Activated CD4-positive, alpha-beta T cell treated with anti-CD3 and anti-CD28 coated beads, Interleukin-2, Interleukin-4, amounts not matched to agents 100 ng/mL and 50 ng/mL, durations not matched to agents 16 hours and 8 hours (primary cell): ENCODE measurements around the gene PDLIM4.

ENCODE experiments used
- DNase-seq: peaks from one replicate; pipeline ENCODE4 v3.0.0-alpha.2; 2020; ENCODE audit warnings: low spot score

Gene PDLIM4

DNA sequence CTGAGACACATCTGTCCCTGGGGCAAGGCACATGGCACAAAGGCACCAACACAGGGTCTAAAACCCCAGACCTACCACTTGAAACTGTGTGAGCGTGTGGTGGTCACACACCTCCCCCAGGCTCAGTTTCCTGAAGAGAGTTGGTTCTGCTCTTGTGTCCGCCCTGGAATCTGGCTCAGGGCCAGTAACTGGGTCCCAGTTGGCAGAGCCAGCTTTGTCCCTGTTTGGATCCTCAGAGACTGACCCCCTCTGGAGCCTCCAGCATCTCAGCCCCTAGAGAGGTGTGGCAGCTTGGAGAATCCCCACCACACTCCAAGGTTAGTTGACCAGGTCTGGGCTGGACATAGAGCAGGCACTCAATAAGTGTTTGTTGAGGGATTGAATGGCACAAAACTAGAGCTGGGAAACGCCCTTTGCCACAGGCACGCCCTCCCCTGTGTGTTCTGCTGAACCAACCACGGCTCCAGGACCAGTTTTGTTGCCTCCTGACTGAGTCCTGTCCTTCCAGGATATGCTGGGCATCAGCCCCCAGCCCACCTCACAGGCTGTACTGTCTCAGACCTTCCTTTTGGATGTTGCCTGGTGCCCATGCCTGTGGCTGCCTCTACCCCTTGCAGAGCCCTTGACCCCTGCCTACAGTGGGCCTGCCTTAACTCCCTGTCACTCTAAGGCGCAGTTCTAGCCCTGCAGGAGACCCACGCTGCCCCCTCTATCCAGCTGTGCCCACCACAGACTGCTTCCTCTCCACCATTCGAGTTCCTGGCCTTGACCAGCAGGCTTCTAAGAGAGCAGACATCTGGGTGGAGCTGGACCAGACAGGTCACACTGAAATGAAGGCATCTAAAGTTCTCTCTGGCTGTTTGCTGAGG, 3.8 kb upstream of the PDLIM4 start:
- no peak for DNase-seq

DNA sequence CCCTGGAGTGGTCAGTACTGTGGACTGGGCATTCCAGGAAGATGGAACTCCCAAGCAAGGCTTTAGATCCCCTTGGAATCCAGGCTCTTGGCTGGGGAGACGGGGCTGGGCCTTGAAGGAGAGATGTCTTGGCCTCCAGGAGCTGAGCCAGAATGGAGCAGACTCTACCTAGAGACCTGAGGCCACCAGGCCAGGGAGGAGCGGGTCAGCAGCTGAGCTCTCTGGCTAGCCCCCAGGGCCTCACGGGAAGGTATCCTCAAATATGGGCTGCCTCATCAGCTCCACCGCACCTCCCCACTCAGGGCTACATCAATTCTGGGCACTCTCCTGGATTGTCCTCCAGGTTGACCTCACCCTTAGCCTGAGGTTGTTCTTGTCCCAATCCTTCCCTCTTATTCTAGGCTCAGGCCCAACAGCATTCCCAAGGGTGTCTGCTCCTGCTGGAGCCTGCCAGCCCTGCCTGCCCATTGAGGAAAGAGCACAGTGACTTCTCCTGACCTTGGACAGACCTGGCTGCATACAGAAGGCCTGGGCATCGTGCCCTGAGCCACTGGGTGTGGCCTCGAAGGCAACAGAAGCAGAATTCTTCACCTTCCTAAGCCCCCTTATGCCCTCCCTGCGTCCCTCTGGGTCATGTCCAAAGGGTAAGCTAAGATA, 3.0 kb upstream of the PDLIM4 start:
- DNase-seq: no peak

DNA sequence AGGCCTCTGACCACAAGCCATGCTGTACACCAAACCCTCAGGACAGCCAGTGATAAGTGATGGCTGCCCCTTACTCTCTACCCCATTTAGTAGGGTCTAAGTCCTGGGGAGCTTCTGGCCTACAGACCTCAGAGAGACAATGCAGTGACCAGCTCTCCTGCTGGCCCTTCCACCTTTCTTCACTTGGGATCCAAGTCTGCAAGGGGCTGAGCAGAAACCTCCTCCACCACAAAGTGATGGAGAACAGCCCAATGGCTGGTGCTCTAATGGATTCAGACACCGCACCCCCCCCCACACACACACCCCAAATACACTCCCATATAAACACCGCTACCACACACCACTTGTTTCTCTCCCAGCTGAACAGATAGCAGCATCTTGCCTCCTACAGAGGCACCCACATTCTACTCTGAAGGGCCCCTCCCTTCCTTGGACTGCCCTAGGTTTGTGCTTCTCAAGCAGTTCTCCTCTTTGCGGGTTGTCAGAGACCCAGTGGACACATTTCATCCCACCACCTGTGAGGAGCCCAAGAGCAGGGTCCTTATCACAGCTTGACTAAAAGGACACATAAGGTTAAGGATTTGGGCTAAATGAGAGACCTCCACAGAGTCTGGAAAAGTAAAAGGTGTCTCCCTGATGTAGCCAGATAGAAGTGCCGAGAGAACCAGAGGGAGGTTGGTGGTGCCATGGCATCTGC, 1.3 kb upstream of the PDLIM4 start:
- DNase-seq: no peak

DNA sequence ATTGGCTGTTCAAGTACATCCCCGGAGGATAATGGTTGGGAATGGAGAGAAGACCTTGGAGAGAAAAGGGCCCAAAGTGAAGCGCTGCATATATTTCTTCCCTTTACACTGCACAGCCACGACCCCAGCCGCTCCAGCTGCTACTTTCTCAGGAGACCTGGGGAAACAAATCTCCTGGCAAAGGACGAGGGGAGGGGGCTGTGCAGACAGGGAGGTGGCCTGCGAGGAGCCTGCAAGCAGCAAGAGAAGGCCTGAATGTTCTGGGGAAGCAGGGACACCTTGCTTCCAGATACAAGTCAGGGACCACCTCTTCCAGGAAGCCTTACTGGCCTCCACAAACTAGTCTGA, 739 bp upstream of the PDLIM4 start:
- no peak for DNase-seq

DNA sequence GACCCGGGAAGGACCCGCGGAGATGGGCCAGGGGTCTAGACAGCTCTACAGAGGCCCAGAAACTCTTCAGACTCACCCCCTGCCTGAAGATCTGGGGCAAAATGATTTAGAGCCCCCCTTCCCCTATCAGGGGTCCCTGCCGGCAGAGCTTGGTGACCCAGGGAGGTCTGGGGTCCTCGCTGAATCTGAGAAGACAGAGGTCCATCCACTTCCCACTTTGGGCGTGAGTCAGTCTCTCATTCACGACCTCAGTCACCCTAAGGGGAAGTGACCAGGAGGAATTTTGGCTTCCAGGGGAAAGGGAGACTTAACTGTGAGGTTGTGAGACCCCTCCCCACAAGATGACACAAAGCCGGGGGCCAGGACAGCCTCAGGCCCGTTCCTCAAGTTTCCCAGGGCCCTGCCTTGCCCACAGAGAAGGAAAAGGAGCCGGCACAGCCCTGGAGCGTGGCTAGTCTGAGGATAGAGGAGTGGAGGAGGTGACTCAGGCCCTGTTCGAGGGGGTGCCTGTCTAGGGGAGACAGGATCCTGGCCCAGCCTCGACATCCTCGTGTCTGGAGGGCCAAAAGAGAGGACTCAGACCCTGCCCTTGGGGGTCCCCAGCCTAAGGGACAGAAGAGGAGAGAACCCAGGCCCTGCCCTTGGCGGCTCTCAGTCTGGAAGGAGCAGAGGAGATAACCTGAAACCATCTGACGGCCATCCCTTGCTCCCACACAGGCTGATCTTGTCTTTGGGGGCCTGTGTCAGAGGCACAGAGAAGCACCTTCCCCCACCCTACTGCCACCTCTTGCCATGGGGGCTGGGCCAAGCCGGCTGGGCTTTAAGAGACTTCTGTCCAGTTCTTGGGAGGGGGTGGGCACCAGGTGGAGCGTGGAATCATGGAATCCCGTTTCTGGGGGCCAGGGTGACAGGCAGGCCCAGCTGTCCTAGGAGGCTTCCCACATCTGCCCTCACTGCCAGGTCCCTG, 889 bp downstream of the PDLIM4 start:
- DNase-seq: no peak

DNA sequence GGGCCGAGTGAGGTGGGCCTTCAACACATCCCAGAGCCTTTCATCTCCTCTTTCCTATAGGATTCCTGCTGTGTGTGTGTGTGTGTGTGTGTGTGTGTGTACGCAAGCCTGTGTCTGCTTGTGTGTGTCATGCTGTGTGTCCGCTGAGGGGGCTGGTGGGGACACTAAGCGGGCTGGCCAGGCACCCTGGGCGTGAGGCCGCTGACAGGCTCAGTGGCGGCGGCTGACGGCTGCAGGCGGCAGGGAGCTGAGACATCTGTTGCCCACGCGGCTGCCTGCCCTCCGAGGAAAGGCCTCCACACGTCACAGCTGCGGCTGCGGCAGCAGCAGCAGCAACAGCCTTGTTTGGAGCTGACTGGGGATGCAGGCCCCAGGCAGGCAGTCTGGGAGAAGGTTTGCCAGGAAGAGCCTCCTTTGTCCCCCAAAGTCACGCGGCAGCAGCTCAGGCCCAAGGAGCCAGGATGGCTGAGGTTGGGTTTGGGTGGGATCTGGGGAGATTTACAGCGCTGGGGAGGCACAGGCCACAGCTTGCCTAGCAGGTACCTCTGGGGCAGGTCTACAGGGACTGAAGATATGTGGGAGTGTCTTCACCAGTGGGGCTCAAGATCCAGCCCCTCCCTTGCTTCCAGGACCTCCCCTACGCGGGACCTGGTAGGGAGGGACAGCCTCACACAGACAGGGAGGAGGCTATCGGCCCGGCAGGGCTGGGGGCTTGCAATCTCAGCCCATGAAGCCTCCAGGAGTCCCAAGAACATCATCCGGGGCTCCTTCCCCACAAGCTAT, 1.8 kb downstream of the PDLIM4 start:
- DNase-seq: no peak

DNA sequence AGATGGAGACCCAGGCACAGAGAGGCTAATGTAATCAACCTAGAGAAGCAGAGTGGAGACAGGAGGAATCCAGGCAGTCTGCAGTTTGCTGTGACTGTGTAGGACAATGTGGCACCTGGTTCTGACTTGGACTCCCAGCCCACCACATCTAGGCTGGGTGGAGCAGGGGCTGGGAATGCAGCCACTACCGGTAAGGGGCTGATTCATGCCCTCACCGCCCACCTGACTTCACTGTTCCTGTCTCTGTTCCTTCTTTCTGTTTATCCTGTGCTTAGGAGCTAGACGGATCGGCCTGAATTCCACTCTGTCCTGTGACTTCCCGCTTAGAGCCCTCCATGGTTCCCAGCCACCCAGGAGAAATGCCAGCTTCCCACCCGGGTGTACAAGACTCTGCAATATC, 2.6 kb downstream of the PDLIM4 start:
- no peak for DNase-seq

DNA sequence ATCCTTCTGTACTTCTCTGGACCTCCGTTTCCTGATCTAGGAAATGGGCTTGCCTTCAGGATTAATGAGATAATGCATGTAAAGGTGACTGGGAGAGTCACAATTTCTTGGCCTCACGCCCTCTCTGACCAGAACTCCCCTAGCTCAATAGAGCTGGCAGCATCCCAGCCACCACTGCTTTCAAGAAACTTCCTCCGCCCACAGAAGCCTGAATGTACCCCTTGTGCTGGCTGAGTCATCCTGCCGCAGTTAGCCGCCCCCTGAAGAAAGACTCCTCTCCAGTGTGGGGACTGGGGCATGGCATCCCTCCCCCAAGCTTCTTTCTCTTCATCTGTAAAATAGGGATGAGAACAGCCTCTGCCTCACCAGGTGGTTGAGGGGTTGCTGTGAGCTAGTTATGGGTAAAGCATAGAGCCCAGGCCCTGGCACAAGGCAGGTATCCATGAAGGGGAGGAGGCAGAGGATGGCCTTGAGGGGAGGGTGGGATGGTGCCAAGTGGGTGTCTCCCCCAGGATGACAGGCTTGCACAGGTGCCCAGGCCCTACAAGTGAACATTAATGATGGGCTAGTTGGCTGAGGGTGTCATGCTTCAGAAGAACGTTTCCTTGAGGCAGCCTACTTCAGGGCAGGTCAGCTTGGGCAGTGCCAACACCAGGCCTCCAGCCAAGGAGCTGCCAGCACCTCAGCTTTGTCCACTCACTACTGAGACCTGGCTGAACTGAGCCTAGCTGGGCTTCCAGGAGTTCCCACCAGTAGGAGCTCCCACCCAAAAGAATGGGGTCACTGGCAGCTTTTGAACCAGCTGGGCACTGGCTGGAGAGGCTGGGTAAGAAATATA, 3.4 kb downstream of the PDLIM4 start:
- DNase-seq: no peak

DNA sequence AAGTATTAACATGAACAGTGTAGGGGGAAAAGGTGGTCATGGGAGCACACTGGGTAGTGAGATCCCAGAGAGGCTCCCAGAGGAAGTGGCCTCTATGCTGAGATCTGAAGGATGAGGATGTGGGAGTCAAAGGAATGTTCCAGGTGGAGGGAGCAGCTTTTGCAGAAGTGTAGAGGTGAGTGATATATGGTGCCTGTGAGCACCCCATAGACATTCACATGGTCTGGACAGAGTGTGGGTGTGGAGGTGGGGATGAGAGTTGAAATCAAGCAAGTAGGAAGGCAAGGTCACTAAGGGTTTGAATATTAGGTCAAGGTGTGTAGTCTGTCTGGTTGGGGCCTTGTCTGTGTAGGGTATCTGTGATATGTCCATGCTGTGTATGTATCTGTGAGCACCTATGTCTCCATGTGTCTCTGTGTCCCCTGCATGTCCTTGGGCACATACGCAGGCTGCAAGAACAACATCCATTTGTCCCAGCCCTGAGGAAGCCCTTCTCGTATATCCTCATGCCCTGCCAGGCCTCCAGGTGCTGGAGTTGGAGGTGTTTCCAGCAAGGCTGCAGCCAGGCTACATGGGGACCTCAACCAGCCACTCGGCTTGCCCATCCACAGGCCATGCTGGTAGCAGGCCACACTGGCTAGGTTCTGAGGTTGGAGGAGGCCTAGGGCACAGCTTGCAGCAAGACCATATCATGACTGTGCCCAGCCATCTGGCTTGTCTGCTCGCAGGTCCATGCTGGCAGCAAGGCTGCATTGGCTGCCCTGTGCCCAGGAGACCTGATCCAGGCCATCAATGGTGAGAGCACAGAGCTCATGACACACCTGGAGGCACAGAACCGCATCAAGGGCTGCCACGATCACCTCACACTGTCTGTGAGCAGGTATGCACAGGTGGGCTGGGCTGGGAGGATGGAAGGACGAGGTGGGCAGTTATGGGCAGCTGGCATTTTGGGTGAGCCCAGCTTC, 4.7 kb downstream of the PDLIM4 start:
- no peak for DNase-seq

DNA sequence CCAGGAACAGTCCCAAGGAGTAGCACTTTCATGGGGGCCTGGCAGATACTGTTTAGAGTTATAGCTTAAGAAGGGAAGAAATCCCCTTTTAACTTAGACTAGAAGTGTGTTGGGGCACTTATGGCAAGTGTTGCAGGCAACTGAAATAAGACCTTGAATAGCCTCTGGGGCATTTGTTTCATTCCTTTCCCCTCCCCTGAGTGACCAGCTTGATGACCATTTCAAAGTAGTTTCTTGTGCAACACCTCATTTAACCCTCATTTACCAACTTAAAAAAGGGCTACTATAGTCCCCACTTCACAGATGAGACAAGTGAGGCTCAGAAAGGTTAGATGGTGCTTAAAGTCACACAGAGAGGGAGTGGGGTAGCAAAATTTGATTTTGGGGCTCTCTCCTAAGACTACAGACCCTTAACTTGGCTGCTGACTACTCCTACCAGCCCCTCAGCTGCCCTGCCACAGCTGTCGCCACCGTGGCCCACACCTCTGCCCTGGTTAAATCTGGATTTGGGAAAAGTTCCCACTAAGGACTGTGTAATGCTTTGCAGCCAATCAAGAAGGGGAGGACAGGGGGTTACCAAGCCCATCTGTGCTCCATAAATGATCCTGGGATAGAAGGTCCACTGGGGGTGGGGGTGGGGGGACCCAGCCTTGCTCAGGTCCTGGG, 5.5 kb downstream of the PDLIM4 start:
- DNase-seq: no peak

DNA sequence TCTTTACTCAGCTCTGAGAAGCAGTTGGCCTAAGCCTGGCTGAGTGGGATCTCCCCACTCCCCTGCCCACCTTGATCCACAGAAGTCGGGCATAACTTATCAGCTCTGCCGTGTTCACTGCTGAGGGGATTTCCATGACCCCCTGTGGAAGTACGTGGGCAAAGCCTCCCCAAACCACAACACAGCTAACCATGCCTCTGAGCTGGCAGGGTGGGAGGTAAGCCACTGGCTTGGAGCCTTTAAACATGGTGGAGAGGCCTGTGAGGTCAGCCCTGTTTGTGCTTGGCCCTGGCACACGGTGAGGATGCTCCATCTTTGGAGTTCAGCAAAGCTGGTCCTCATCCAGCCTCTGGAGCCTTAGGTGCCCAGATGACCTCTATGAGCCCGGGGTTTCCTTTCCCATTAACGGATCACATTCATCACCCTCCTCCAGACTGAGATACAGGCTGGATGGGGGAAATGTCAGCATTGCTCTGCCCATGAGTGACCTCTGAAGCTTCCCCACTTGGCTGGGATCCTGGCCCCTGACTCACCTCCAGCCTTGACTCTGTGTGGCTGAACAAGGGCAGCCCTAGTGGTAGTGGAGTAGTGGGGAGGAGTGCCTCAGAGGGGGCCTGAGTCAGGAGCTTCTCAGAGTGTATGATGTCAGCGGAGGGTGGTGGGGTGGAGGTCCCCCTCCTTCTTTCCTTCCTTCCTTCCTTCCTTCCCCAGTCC, 6.2 kb downstream of the PDLIM4 start:
- no peak for DNase-seq

DNA sequence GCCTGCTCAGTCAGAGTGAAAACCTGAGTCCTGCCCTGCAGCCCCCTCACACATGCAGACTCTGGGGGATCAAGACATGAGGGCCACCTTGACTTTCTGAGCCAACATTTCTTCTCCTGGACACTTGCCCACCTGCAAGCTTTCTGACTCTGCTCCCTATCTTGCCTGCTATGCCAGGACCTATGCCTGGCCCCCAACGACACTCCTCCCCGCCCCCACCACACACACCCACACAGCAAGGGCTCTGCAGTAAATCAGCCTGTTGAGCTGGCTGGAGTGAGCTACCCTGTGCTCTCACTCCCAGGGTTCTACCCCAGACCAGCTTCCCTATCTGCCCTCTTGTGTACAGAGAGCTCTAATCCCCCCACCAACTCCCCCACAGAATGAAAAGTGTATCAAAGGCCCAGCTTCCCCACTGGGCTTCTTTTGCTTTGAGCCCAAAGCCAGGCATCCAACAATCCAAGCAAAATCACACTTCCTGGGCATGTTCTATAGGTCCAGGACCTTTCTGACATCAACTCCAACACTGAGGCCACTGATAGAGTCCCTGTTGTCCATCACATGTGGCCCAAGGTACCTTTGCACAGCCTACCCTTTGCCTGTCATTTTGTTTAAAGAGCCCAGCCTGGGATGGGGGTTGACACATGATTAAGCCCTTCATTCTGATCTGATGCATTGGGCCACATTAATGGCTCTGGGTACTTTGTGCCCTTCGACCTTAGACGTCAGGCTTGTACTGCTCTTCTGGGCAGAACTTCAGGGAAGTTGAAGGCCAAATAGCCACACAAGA, 7.2 kb downstream of the PDLIM4 start:
- no peak for DNase-seq

DNA sequence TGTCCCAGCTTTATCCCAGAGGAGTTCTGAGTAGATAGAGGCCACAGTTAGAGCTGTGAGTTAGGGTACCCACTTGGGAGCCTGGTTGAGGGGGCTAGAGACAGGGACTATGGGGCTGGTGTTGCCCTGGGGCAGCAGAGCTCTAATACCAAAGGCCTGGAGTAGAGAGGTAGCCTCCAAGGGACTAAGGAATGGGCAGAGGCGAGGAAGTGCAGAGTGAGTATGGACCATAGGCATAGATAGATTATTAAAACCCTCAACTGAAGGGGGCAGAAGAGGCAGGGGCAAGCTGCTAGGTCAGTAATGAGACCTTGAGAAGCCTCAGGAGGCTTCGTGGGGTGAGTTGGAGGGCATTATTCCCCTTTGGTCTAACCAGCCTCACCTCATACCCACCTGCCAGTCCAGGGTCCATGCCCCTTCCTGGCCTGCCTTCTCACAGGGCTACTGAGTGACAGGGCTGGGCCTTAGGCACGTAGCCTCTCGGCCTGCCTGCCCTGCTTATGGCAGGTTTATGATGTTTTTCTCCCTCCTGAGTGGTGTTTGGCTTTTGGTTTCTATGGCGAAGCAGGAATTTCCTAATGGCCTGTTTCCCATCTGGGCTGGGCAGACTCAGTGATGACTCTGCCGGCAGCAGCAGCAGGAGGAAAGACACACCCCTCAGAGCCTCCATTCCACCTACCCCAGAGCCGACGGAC, 8.0 kb downstream of the PDLIM4 start:
- DNase-seq: no peak

DNA sequence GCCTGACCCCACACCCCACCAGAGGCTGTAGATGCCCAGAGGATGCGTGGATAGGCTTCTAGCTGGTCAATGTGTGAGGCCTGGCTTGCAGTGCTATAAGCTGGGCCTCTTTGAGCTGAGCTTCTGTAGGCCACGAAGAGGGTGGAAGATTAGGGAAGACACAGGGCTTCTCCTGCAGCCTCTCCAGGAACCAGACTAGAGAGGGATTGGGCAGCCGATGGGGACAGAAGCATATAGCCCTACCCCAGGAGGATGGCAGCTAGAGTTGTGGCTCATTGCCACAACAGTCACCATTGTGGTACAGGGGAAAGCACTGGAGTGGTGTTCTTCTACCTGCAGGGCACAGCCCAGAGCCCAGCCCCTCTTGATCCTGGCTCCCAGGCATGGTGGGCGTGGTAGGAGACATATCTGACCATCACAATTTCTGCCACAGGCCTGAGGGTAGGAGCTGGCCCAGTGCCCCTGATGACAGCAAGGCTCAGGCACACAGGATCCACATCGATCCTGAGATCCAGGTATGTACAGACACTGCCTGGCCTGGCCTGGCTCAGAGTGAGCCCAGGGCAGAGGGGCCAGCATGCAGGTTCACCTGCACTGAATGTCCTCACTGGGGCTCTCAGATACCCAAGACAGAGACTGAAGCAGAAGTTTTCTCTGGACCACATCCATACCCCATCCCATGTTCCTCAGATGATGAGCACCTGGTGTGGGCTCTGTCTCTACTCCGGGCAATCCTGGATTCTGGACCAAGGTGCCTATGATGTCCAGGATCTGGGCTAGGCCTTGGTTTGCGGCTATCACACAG, 8.7 kb downstream of the PDLIM4 start:
- no peak for DNase-seq

DNA sequence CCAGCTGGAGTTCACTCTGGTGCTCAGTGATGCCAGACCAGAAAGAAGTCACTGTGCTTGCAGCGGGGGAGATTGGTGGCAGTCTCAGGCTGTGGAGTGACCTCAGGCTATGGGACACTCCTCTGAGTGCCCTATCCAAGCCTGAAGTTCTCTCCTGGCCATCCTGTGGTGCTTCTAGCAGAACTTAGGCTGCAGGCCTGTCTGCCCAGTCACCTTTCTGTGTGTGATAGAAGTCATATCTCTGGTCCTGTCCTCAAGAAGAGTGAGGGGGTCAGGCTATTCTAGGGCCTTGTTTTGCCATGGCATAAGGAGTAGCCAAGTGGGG, 9.3 kb downstream of the PDLIM4 start:
- DNase-seq: no peak
